IMR-90 (cell line): ENCODE data around the gene HOXD10.

Source experiments
- CEBPB ChIP-seq: IDR thresholded peaks from 2 replicates; pipeline ENCODE4 v1.6.1; 2012; ENCODE audit warnings: low read depth, low read length, improper control_type of control experiment
- CTCF ChIP-seq: conservative IDR thresholded peaks from 2 replicates; pipeline ENCODE4 v1.5.1; 2012; ENCODE audit warnings: mild to moderate bottlenecking, low read depth, low read length, improper control_type of control experiment
- NFE2L2 ChIP-seq: fragments of 150-350 bp; IDR thresholded peaks from 2 replicates; pipeline ENCODE4 v1.6.1; 2016; ENCODE audit warnings: low read depth, mild to moderate bottlenecking, low read length
- POLR2A ChIP-seq: IDR thresholded peaks from 2 replicates; pipeline ENCODE4 v1.6.1; 2012; ENCODE audit warnings: mild to moderate bottlenecking, low read depth, low read length
- RCOR1 ChIP-seq: IDR thresholded peaks from 2 replicates; pipeline ENCODE4 v1.6.1; 2012; ENCODE audit warnings: mild to moderate bottlenecking, low read length, improper control_type of control experiment; ENCODE audit not compliant: insufficient replicate concordance
- USF2 ChIP-seq: fragments of 150-350 bp; IDR thresholded peaks from 2 replicates; pipeline ENCODE4 v1.6.1; 2017; ENCODE audit warnings: mild to moderate bottlenecking, antibody characterized with exemption, low read length, low read depth

- TF ChIP-seq CTCF = no peak
- no peak for TF ChIP-seq POLR2A
- no peak for TF ChIP-seq USF2
- no peak for TF ChIP-seq CEBPB
- no peak for TF ChIP-seq RCOR1
- no peak for TF ChIP-seq NFE2L2
Measured at GRCh38 chr2:176128982-176129796, 12.6 kb downstream of the HOXD10 start, which contains the start of gene HOXD8.
